Right ventricle myocardium inferior (tissue), 1 donor: ENCODE measurements around the gene NCAPD3. TPM values are rescaled to one million over a fixed set of nuclear protein-coding genes. Genes with fewer than 3 reads are reported as not detected.

ENCODE experiments used
- ATAC-seq: fragments of 200-7000 bp; cut with Tn5 transposase; one replicate; pipeline ENCODE4 v1.9.1; 2020; ENCODE audit warnings: mild to moderate bottlenecking, moderate library complexity
- DNase-seq: peaks from one replicate; pipeline ENCODE4 v3.0.0; 2021; ENCODE audit errors: missing footprints
- intact Hi-C: fragments of 100-400 bp; cut with DNase I; formaldehyde crosslinking; loops from one replicate; pipeline ENCODE4 v1.11.0; 2022
- total RNA-seq: library from RNA; stranded (reverse); fragmentation: NEBNext Ultra II Directional; extraction: Animal tissue kit (Norgen Biotek cat#: 25700); gene quantifications from one replicate; pipeline ENCODE4 v1.2.1, GENCODE V29; 2021
- donor health status: DM: no; HTN: yes; CAD: no; lungs with severe emphysema.

Gene NCAPD3
- total RNA-seq, 1 donor from 2014 or later, result 12.3 TPM

GRCh38 chr11:134150195-134150903 lies 73.4 kb downstream of the NCAPD3 start:
- DNase-seq (no peak), ATAC-seq (no peak)

GRCh38 chr11:134149371-134149770 lies 74.4 kb downstream of the NCAPD3 start:
- intact Hi-C loops, result no loop called here
- no peak for DNase-seq
- no peak for ATAC-seq

More at GRCh38 chr11:134150195-134150903, 73.4 kb downstream of the NCAPD3 start:
- intact Hi-C loops, result no loop called here

GRCh38 chr11:134146598-134146997 lies 77.2 kb downstream of the NCAPD3 start:
- DNase-seq, result no peak
- intact Hi-C loops, result no loop called here
- no peak for ATAC-seq

- no peak for DNase-seq
- intact Hi-C loops, result no loop called here
- no peak for ATAC-seq
Observed at GRCh38 chr11:134145715-134146114, 78.1 kb downstream of the NCAPD3 start.

GRCh38 chr11:134144744-134145143 lies 79.0 kb downstream of the NCAPD3 start:
- ATAC-seq, result no peak
- intact Hi-C loops, result no loop called here
- DNase-seq, result no peak

GRCh38 chr11:134143801-134144200 lies 80.0 kb downstream of the NCAPD3 start:
- ATAC-seq (no peak), DNase-seq (no peak)
- intact Hi-C loops, result no loop called here

- intact Hi-C loops, result no loop called here
- ATAC-seq (no peak), DNase-seq (no peak)
Observed at GRCh38 chr11:134142536-134142935, 81.2 kb downstream of the NCAPD3 start.

- DNase-seq, result no peak
- no peak for ATAC-seq
- intact Hi-C loops, result no loop called here
Observed at GRCh38 chr11:134140961-134141490, 82.7 kb downstream of the NCAPD3 start.

- DNase-seq (no peak), ATAC-seq (peak; percentile 87)
- intact Hi-C loops, result loop anchor here (1.0 to 2.0 kb wide), 2 partner anchors 90 to 211 kb away; no protein-coding TSS in a partner anchor
Observed at GRCh38 chr11:134139873-134140331, 83.9 kb downstream of the NCAPD3 start.

GRCh38 chr11:134139303-134139872 lies 84.4 kb downstream of the NCAPD3 start:
- intact Hi-C loops, result loop anchor here (1.0 to 2.0 kb wide), 2 partner anchors 89 to 211 kb away; no protein-coding TSS in a partner anchor

GRCh38 chr11:134138376-134138775 lies 85.4 kb downstream of the NCAPD3 start:
- intact Hi-C loops, result loop anchor here (1.0 to 2.0 kb wide), 2 partner anchors 69 to 210 kb away; partner anchors contain the start of gene JAM3
- ATAC-seq, result no peak
- DNase-seq, result no peak

More at GRCh38 chr11:134139303-134139872, 84.4 kb downstream of the NCAPD3 start:
- no peak for ATAC-seq
- DNase-seq, result no peak

- intact Hi-C loops, result no loop called here
- no peak for ATAC-seq
- no peak for DNase-seq
Observed at GRCh38 chr11:134134167-134134566, 89.6 kb downstream of the NCAPD3 start.

- no peak for DNase-seq
- intact Hi-C loops, result no loop called here
- no peak for ATAC-seq
Observed at GRCh38 chr11:134132808-134133207, 91.0 kb downstream of the NCAPD3 start.

- intact Hi-C loops, result no loop called here
- DNase-seq (no peak), ATAC-seq (no peak)
Observed at GRCh38 chr11:134131628-134132244, 92.0 kb downstream of the NCAPD3 start.

- ATAC-seq (no peak), DNase-seq (no peak)
- intact Hi-C loops, result no loop called here
Observed at GRCh38 chr11:134126217-134126822, 97.4 kb downstream of the NCAPD3 start.

GRCh38 chr11:134125507-134125906 lies 98.3 kb downstream of the NCAPD3 start:
- intact Hi-C loops, result no loop called here
- no peak for ATAC-seq
- no peak for DNase-seq

GRCh38 chr11:134124660-134125451 lies 98.9 kb downstream of the NCAPD3 start:
- intact Hi-C loops, result no loop called here
- DNase-seq (peak; percentile 80), ATAC-seq (peak; percentile 61)

- DNase-seq (no peak), ATAC-seq (peak; percentile 61)
- intact Hi-C loops, result loop anchor here (2.0 kb wide), 1 partner anchor 50 kb away; no protein-coding TSS in a partner anchor
Observed at GRCh38 chr11:134120921-134121526, 102.7 kb downstream of the NCAPD3 start.
